Measurements from ENCODE around the gene SDCBP2.

DNA sequence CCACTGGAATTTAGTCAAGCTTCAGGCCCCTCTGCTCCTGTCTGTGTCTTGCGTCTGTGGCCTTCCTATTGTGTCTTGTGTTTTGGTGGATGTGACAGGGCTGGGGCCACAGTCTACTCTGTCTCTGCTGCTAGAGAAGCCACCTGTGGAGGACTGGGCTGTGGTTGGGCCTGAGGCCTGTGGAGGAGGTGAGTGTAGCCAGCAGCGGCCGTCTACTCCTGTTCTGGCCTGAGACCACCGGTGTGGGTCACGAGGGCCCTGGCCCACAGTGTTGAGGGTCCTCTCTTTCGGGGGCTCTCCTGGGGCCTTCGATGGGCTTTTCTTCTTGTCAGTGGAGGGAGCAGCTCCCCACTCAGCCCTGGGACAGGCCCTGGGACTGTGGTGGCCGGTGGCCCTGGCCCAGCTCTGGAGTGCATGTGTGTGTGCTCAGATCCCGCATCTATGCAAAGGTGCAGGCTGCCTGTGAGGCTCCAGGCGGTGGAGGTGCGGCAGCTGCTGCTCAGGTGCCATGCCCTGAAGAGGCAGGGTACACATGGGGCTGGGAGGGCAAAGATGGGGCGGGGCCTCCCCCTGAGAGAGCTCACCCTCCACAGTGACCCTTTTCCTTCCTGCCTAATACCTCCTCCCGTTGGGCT lies 20.8 kb downstream of the SDCBP2 start:
- no peak for TF ChIP-seq POLR2A (IDR thresholded peaks at IDR 0.05; ENCODE audit: low read depth, low read length)
- no peak for TF ChIP-seq POLR2AphosphoS5 (IDR thresholded peaks at IDR 0.05; ENCODE audit: low read depth, low read length)
- no peak for TF ChIP-seq TAF1 (IDR thresholded peaks at IDR 0.05; ENCODE audit: low read depth, low read length)
- TF ChIP-seq SPI1 (IDR thresholded peaks at IDR 0.05; ENCODE audit: low read depth, low read length) = no peak
- no peak for TF ChIP-seq PAX5 (IDR thresholded peaks at IDR 0.05; ENCODE audit: insufficient read depth, low read length, severe bottlenecking)
- no peak for TF ChIP-seq POU2F2 (IDR thresholded peaks at IDR 0.05; ENCODE audit: low read depth, low read length)
